H1 (cell line): ENCODE data around the gene ZNF581. TPM values are rescaled to one million over a fixed set of nuclear protein-coding genes. Genes with fewer than 3 reads are reported as not detected.
A peak's percentile ranks its signal among the peaks of the same experiment; 100 is the strongest.

Experiments
- CTCF ChIA-PET: fragments of 300-600 bp; sonication (Branson Sonifier 250); formaldehyde crosslinking; loops from one replicate; lab custom pipeline; 2021; ENCODE audit not compliant: partially characterized antibody; lab: Charles Lee
- POLR2A ChIA-PET: fragments of 300-600 bp; sonication (Branson Sonifier 250); formaldehyde crosslinking; loops from one replicate; lab custom pipeline; 2021; ENCODE audit warnings: inconsistent platforms; ENCODE audit not compliant: partially characterized antibody; lab: Charles Lee
- DNase-seq, 2 experiments: peaks; one replicate each; pipeline versions ENCODE4 v3.0.0 to v3.0.0-alpha.2; 2010 to 2022; ENCODE audit warnings: low spot score in 2 of 2, low read depth in 1 of 2, mixed read lengths in 1 of 2
- FAIRE-seq: peaks from 2 replicates; lab custom pipeline; 2011; peaks lifted over from hg19 to GRCh38; lab: Jason Lieb, UNC
- H2AFZ ChIP-seq: 2 replicates; pipeline ENCODE4 v1.8.1; 2012; ENCODE audit warnings: low read length, inconsistent platforms
- H2AK5ac ChIP-seq: 2 replicates; pipeline ENCODE4 v1.6.1; 2013; ENCODE audit warnings: low read depth, low read length
- H2BK120ac ChIP-seq: replicated peaks from 2 replicates; pipeline ENCODE3; 2013; ENCODE audit warnings: low read depth, low read length, inconsistent platforms
- H2BK12ac ChIP-seq: 2 replicates; pipeline ENCODE4 v1.6.1; 2013; ENCODE audit warnings: low read depth, low read length
- H2BK15ac ChIP-seq: 2 replicates; pipeline ENCODE4 v1.6.1; 2013; ENCODE audit warnings: low read length
- H2BK20ac ChIP-seq: 2 replicates; pipeline ENCODE4 v1.6.1; 2013; ENCODE audit warnings: low read length
- H2BK5ac ChIP-seq: 2 replicates; pipeline ENCODE4 v1.6.1; 2013; ENCODE audit warnings: low read depth, low read length
- H3K14ac ChIP-seq: 2 replicates; pipeline ENCODE4 v1.6.1; 2013; ENCODE audit warnings: inconsistent platforms; ENCODE audit not compliant: insufficient read length
- H3K18ac ChIP-seq: 2 replicates; pipeline ENCODE4 v1.6.1; 2013; ENCODE audit warnings: low read length; ENCODE audit errors: extremely low read depth
- H3K23ac ChIP-seq: 2 replicates; pipeline ENCODE4 v1.6.1; 2013; ENCODE audit warnings: inconsistent platforms; ENCODE audit not compliant: insufficient read length
- H3K23me2 ChIP-seq: 2 replicates; pipeline ENCODE4 v1.6.1; 2013; ENCODE audit warnings: low read depth, low read length
- H3K27ac ChIP-seq: 2 replicates; pipeline ENCODE4 v1.6.1; 2011; ENCODE audit warnings: low read depth, low read length, inconsistent platforms
- H3K27me3 ChIP-seq, 4 experiments: replicated peaks in 1 of 4; 1 replicate in 1 of 4; 2 replicates in 3 of 4; pipeline versions ENCODE4 v1.6.1 to v1.8.1; 2011 to 2013; ENCODE audit warnings: low read length in 3 of 4, mild to moderate bottlenecking in 3 of 4, inconsistent platforms in 2 of 4, mixed read lengths in 2 of 4, moderate library complexity in 1 of 4; ENCODE audit not compliant: control insufficient read depth in 3 of 4, insufficient read depth in 3 of 4; ENCODE audit errors: extremely low read depth in 1 of 4
- H3K36me3 ChIP-seq, 4 experiments: 2 replicates each; pipeline versions ENCODE4 v1.6.1 to v1.8.1; 2011 to 2013; ENCODE audit warnings: mild to moderate bottlenecking in 4 of 4, low read length in 3 of 4, moderate library complexity in 2 of 4, control low read depth in 1 of 4, inconsistent platforms in 1 of 4; ENCODE audit not compliant: insufficient read depth in 4 of 4, control insufficient read depth in 2 of 4
- H3K4ac ChIP-seq: replicated peaks from 2 replicates; pipeline ENCODE3; 2013; ENCODE audit warnings: low read length, low read depth, mixed read lengths, inconsistent platforms; ENCODE audit not compliant: insufficient read length
- H3K4me1 ChIP-seq, 4 experiments: replicated peaks in 1 of 4; 1 replicate in 1 of 4; 2 replicates in 3 of 4; pipeline versions ENCODE4 v1.6.1 to v1.8.1; 2011 to 2013; ENCODE audit warnings: low read length in 3 of 4, inconsistent platforms in 2 of 4, mixed read lengths in 1 of 4; ENCODE audit not compliant: insufficient read depth in 4 of 4, control insufficient read depth in 3 of 4
- H3K4me2 ChIP-seq, 2 experiments: 2 replicates each; pipeline versions ENCODE4 v1.6.1 to v1.8.1; 2011 to 2013; ENCODE audit warnings: low read depth in 2 of 2, low read length in 2 of 2, control low read depth in 1 of 2, inconsistent platforms in 1 of 2, mild to moderate bottlenecking in 1 of 2; ENCODE audit not compliant: insufficient read depth in 1 of 2
- H3K4me3 ChIP-seq, 4 experiments: fragments of 200-600, 300-600 bp in 1 of 4; sonication (generic), shearing (Covaris generic), sonication (Bioruptor Twin) in 1 of 4; 2 replicates each; pipeline versions ENCODE4 v1.5.1 to v1.8.1; 2011 to 2016; ENCODE audit warnings: low read length in 4 of 4, low read depth in 3 of 4, control low read depth in 2 of 4, inconsistent platforms in 2 of 4, mild to moderate bottlenecking in 2 of 4, mixed read lengths in 1 of 4, moderate library complexity in 1 of 4; ENCODE audit not compliant: insufficient read depth in 2 of 4; ENCODE audit errors: extremely low read depth in 1 of 4
- H3K56ac ChIP-seq: replicated peaks from 2 replicates; pipeline ENCODE3; 2013; ENCODE audit warnings: low read depth, mild to moderate bottlenecking, mixed read lengths, low read length, inconsistent platforms; ENCODE audit not compliant: insufficient read length
- H3K79me1 ChIP-seq: 2 replicates; pipeline ENCODE4 v1.6.1; 2013; ENCODE audit warnings: low read depth, low read length, control low read depth
- H3K79me2 ChIP-seq, 2 experiments: 2 replicates each; pipeline versions ENCODE4 v1.6.1 to v1.8.1; 2012 to 2013; ENCODE audit warnings: low read length in 2 of 2, mild to moderate bottlenecking in 2 of 2, inconsistent platforms in 1 of 2; ENCODE audit not compliant: insufficient read depth in 2 of 2, control insufficient read depth in 1 of 2
- H3K9ac ChIP-seq, 4 experiments: replicated peaks in 1 of 4; 1 replicate in 1 of 4; 2 replicates in 3 of 4; pipeline versions ENCODE4 v1.6.1 to v1.8.1; 2011 to 2013; ENCODE audit warnings: low read depth in 3 of 4, low read length in 3 of 4, control low read depth in 2 of 4, mild to moderate bottlenecking in 2 of 4, moderate library complexity in 2 of 4, inconsistent platforms in 1 of 4; ENCODE audit errors: extremely low read depth in 1 of 4
- H3K9me3 ChIP-seq, 2 experiments: 2 replicates each; pipeline versions ENCODE4 v1.6.1 to v1.8.1; 2012 to 2013; ENCODE audit warnings: mild to moderate bottlenecking in 2 of 2, moderate library complexity in 2 of 2, control low read depth in 1 of 2, inconsistent platforms in 1 of 2, low read depth in 1 of 2, low read length in 1 of 2, mixed read lengths in 1 of 2; ENCODE audit not compliant: insufficient read depth in 2 of 2
- H4K20me1 ChIP-seq, 2 experiments: replicated peaks in 1 of 2; 2 replicates each; pipeline versions ENCODE3 to v1.8.1; 2011 to 2013; ENCODE audit warnings: inconsistent platforms in 2 of 2, low read length in 2 of 2, mild to moderate bottlenecking in 1 of 2; ENCODE audit not compliant: insufficient read depth in 2 of 2, control insufficient read depth in 1 of 2
- H4K5ac ChIP-seq: 2 replicates; pipeline ENCODE4 v1.6.1; 2013; ENCODE audit warnings: low read length, low read depth, mixed read lengths, inconsistent platforms; ENCODE audit not compliant: insufficient read length
- H4K8ac ChIP-seq: 2 replicates; pipeline ENCODE4 v1.8.0; 2013; ENCODE audit warnings: mild to moderate bottlenecking, moderate library complexity, low read length, inconsistent platforms; ENCODE audit not compliant: insufficient read depth; ENCODE audit errors: extremely low read depth
- H4K91ac ChIP-seq: replicated peaks from 2 replicates; pipeline ENCODE3; 2013; ENCODE audit warnings: low read length, mixed read lengths, inconsistent platforms; ENCODE audit not compliant: insufficient read length
- ASH2L ChIP-seq: fragments of 200-600, 300-600 bp; sonication (generic); IDR thresholded peaks from one replicate; pipeline ENCODE4 v1.7.1; 2017; ENCODE audit warnings: low read length
- BACH1 ChIP-seq: IDR thresholded peaks from 2 replicates; pipeline ENCODE4 v1.6.1; 2012; ENCODE audit warnings: low read length, improper control_type of control experiment
- BRCA1 ChIP-seq: IDR thresholded peaks from 2 replicates; pipeline ENCODE4 v1.6.1; 2012; ENCODE audit warnings: low read depth, low read length, improper control_type of control experiment
- HDAC2 ChIP-seq, 2 experiments: fragments of 300-600 bp in 1 of 2; sonication (generic) in 1 of 2; IDR thresholded peaks; 2 replicates each; pipeline ENCODE4 v1.6.1; 2011 to 2012; ENCODE audit warnings: low read depth in 2 of 2, low read length in 2 of 2, mild to moderate bottlenecking in 2 of 2, moderate library complexity in 2 of 2, borderline replicate concordance in 1 of 2, inconsistent platforms in 1 of 2
- KDM4A ChIP-seq: IDR thresholded peaks from one replicate; pipeline ENCODE4 v1.7.1; 2012; ENCODE audit warnings: low read depth, mild to moderate bottlenecking, moderate library complexity, low read length, inconsistent platforms; ENCODE audit not compliant: severe bottlenecking
- PHF8 ChIP-seq: fragments of 200-600 bp; sonication (generic); conservative IDR thresholded peaks from 2 replicates; pipeline ENCODE4 v1.7.1; 2012; ENCODE audit warnings: low read depth, mild to moderate bottlenecking, inconsistent platforms, low read length, moderate library complexity
- RAD21 ChIP-seq, 2 experiments: IDR thresholded peaks in 1 of 2; conservative IDR thresholded peaks in 1 of 2; 2 replicates each; pipeline ENCODE4 v1.6.1; 2011; ENCODE audit warnings: low read depth in 2 of 2, low read length in 2 of 2, improper control_type of control experiment in 1 of 2, inconsistent platforms in 1 of 2, mild to moderate bottlenecking in 1 of 2, moderate library complexity in 1 of 2
- TAF1 ChIP-seq: IDR thresholded peaks from 2 replicates; pipeline ENCODE4 v1.6.1; 2011; ENCODE audit warnings: mild to moderate bottlenecking, low read depth, low read length
- TAF7 ChIP-seq: optimal IDR thresholded peaks from 2 replicates; pipeline ENCODE3; 2011; ENCODE audit warnings: low read depth, mild to moderate bottlenecking, inconsistent platforms, low read length, moderate library complexity, borderline replicate concordance
- YY1 ChIP-seq: IDR thresholded peaks from 2 replicates; pipeline ENCODE4 v1.6.1; 2011; ENCODE audit warnings: low read depth, mild to moderate bottlenecking, low read length
- WGBS, 2 experiments: shearing (Covaris generic) in 1 of 2; methylation state at CpG; one replicate each; pipeline versions ENCODE4 v1.1.6 to v1.1.7; 2013 to 2015; ENCODE audit warnings: low lambda C conversion rate in 2 of 2, mixed read lengths in 2 of 2, inconsistent platforms in 1 of 2, low coverage in 1 of 2, missing lambda C conversion rate in 1 of 2; ENCODE audit not compliant: insufficient replicate concordance in 2 of 2, insufficient coverage in 1 of 2, insufficient read length in 1 of 2; ENCODE audit errors: extremely low coverage in 1 of 2, missing lambda C conversion rate in 1 of 2; 5-methylcytosine and 5-hydroxymethylcytosine counted together
- polyA plus RNA-seq, 7 experiments: library from polyadenylated mRNA; depleted of rRNA in 3 of 7; stranded (reverse) in 5 of 7; unstranded in 2 of 7; fragments of >200 nt in 5 of 7; fragments of 200-250 nt in 2 of 7; gene quantifications; 1 replicate in 5 of 7; 2 replicates in 1 of 7; 4 replicates in 1 of 7; pipeline versions ENCODE4 v1.2.1 to v1.2.3, GENCODE V29; 2011 to 2013; ENCODE audit warnings: missing spikeins in 2 of 7, mixed read lengths in 2 of 7
- total RNA-seq: library from RNA; stranded (reverse); fragmentation: NEBNext Ultra II Directional; extraction: Animal tissue kit (Norgen Biotek cat#: 25700); gene quantifications from 2 replicates; pipeline ENCODE4 v1.2.1, GENCODE V29; 2021

The ZNF581 gene
- total and polyA plus RNA-seq, 2 of the 8 experiments (the other 6 are each of a cell fraction or from before 2014, with no cell fraction given) = 73.0 to 76.1 TPM

- Histone ChIP-seq H3K56ac (peak within 1 kb of the TSS; percentile 8), H3K9me3 (no peaks in the 10 kb centered on the region; a peak in 1 of 4 replicates), H4K20me1 (peaks cover 3 to 11% of the 10 kb centered on the region in 2 experiments), H3K79me1 (peaks cover 21% of the 10 kb centered on the region), H2BK120ac (no peak within 1 kb of the TSS), H3K4me2 (peak within 1 kb of the TSS; percentile 87 to 99), H2BK5ac (peak within 1 kb of the TSS; percentile 35; the same call in 1 of the 2 replicates), H2BK12ac (no peak within 1 kb of the TSS; the same call in 1 of the 2 replicates), H2AFZ (no peak within 1 kb of the TSS; the same call in 1 of the 2 replicates), H3K23me2 (peaks cover 32% of the 10 kb centered on the region), H3K4me1 (peaks cover 3 to 19% (median 12%) of the 10 kb centered on the region in 4 experiments), H3K14ac (no peak within 1 kb of the TSS), H4K5ac (peak within 1 kb of the TSS; percentile 50), H4K8ac (peak within 1 kb of the TSS; percentile 0), H3K9ac (peak within 1 kb of the TSS; percentile 25 to 56 (median 40)), H3K27me3 (no peaks in the 10 kb centered on the region), H3K4ac (peak within 1 kb of the TSS; percentile 61), H2BK20ac (no peak within 1 kb of the TSS), H4K91ac (peak within 1 kb of the TSS; percentile 15), H3K27ac (peak within 1 kb of the TSS; percentile 45; the same call in 1 of the 2 replicates), H3K18ac (peak within 1 kb of the TSS; percentile 72), H3K36me3 (peaks cover 7 to 11% (median 10%) of the 10 kb centered on the region in 4 experiments), H3K4me3 (peak within 1 kb of the TSS; percentile 68 to 98 (median 80)), H2AK5ac (no peak within 1 kb of the TSS), H2BK15ac (peak within 1 kb of the TSS; percentile 81), H3K23ac (no peak within 1 kb of the TSS), H3K79me2 (peaks cover 5 to 36% of the 10 kb centered on the region in 2 experiments; a peak in 3 of 4 replicates)
- ChIA-PET POLR2A (interaction anchor here (0.6 to 1.9 kb wide), 9 partner anchors 8 to 144 kb away, joined by 3 to 6 read pairs (median 4); partner anchors contain the start of genes FIZ1, U2AF2 and ZNF524), CTCF (interaction anchor here (0.6 to 2.1 kb wide), 6 partner anchors 12 to 1024 kb away, joined by 3 to 10 read pairs (median 4); partner anchors contain the start of gene ZNF865)
- peak in 1 of 2 experiments; percentile 86 for DNase-seq
- no peak for FAIRE-seq
- WGBS, 2 experiments = 6% methylated on average over 33 of the region's 89 CpGs; no CpG with 5 or more reads in 1 of the 2 experiments
- TF ChIP-seq RAD21 (IDR thresholded peaks at IDR 0.05 in 1 of 2, conservative IDR thresholded peaks at IDR 0.05 in 1 of 2; ENCODE audit: low read depth in 2 of 2, low read length in 2 of 2) (no peak), BACH1 (peak; percentile 27), KDM4A (peak; percentile 56), HDAC2 (IDR thresholded peaks at IDR 0.05; ENCODE audit: borderline replicate concordance in 1 of 2, low read depth in 2 of 2, low read length in 2 of 2) (no peak), YY1 (peak; percentile 5; the same call in 1 of the 2 replicates), TAF1 (0 out of 2 replicates have a peak, but pooled peaks have one; percentile 41), PHF8 (peak; percentile 61), BRCA1 (no peak), ASH2L (peak; percentile 75), TAF7 (peak; percentile 57)
Measured at GRCh38 chr19:55640577-55641425, 2.6 kb upstream of the ZNF581 start, which contains the start of gene ZNF580. Gene ZNF580, plus strand, starts transcription at chr19:55641002. Its CDS starts 1,507 bp downstream, at chr19:55642509.
